Fibroblast of lung (primary cell): ENCODE measurements around the gene SRGAP1. TPM values are rescaled to one million over a fixed set of nuclear protein-coding genes. Genes with fewer than 3 reads are reported as not detected.

Experiments
- DNase-seq, 2 donors: peaks; one replicate each; pipeline versions ENCODE4 v3.0.0 to v3.0.0-alpha.2; 2010; ENCODE audit warnings: low read depth in 2 of 2
- H2AFZ ChIP-seq: 2 replicates; pipeline ENCODE4 v1.5.1; 2012; ENCODE audit warnings: low read length, control low read depth, inconsistent platforms
- H3K27ac ChIP-seq: 2 replicates; pipeline ENCODE4 v1.5.1; 2011; ENCODE audit warnings: low read length, control low read depth; ENCODE audit not compliant: insufficient read depth
- H3K27me3 ChIP-seq: 2 replicates; pipeline ENCODE4 v1.5.1; 2011; ENCODE audit warnings: mild to moderate bottlenecking, low read length; ENCODE audit not compliant: control insufficient read depth, insufficient read depth
- H3K36me3 ChIP-seq: 2 replicates; pipeline ENCODE4 v1.5.1; 2011; ENCODE audit warnings: low read length; ENCODE audit not compliant: control insufficient read depth, insufficient read depth
- H3K4me1 ChIP-seq: 2 replicates; pipeline ENCODE4 v1.5.1; 2011; ENCODE audit warnings: low read length; ENCODE audit not compliant: control insufficient read depth, insufficient read depth; ENCODE audit errors: extremely low read depth
- H3K4me2 ChIP-seq: 2 replicates; pipeline ENCODE4 v1.5.1; 2011; ENCODE audit warnings: low read length, control low read depth; ENCODE audit not compliant: insufficient read depth; ENCODE audit errors: extremely low read depth
- H3K4me3 ChIP-seq, 4 experiments: fragments of 200-600 bp in 1 of 4; sonication (generic) in 1 of 4; replicated peaks in 1 of 4; 2 replicates each; pipeline ENCODE4 v1.5.1; 2011 to 2016; ENCODE audit warnings: low read length in 4 of 4, low read depth in 3 of 4, mild to moderate bottlenecking in 3 of 4, control low read depth in 2 of 4, inconsistent platforms in 1 of 4, mixed read lengths in 1 of 4; ENCODE audit not compliant: insufficient read depth in 1 of 4; ENCODE audit errors: control extremely low read depth in 1 of 4
- H3K79me2 ChIP-seq: 2 replicates; pipeline ENCODE4 v1.5.1; 2012; ENCODE audit warnings: mild to moderate bottlenecking, low read length, inconsistent platforms; ENCODE audit not compliant: control insufficient read depth, insufficient read depth
- H3K9ac ChIP-seq: 2 replicates; pipeline ENCODE4 v1.5.1; 2011; ENCODE audit warnings: mild to moderate bottlenecking, low read length, control low read depth; ENCODE audit not compliant: insufficient read depth
- H3K9me3 ChIP-seq: 2 replicates; pipeline ENCODE4 v1.5.1; 2012; ENCODE audit warnings: low read depth, low read length; ENCODE audit not compliant: control insufficient read depth, insufficient read depth
- H4K20me1 ChIP-seq: 2 replicates; pipeline ENCODE4 v1.5.1; 2011; ENCODE audit warnings: low read length; ENCODE audit not compliant: control insufficient read depth, insufficient read depth; ENCODE audit errors: extremely low read depth
- EZH2 ChIP-seq: IDR thresholded peaks from 2 replicates; pipeline ENCODE4 v1.5.1; 2012; ENCODE audit warnings: low read length, control low read depth, mild to moderate bottlenecking; ENCODE audit errors: missing control alignments
- polyA plus RNA-seq, 2 donors: library from polyadenylated mRNA; depleted of rRNA in 1 of 2; stranded (reverse) in 1 of 2; unstranded in 1 of 2; fragments of >200 nt; gene quantifications; 2 replicates each; pipeline ENCODE4 v1.2.1, GENCODE V29; 2011 to 2012; ENCODE audit warnings: missing spikeins in 1 of 2
- total RNA-seq: library from RNA; depleted of rRNA; stranded (reverse); fragments of >200 nt; gene quantifications from 2 replicates; pipeline ENCODE4 v1.2.1, GENCODE V29; 2014
- TF ChIP-seq, protein P1 (sequence below), 2 donors: IDR thresholded peaks in 1 of 2; conservative IDR thresholded peaks in 1 of 2; 1 replicate in 1 of 2; 2 replicates in 1 of 2; pipeline ENCODE4 v1.5.1; 2011 to 2012; ENCODE audit warnings: low read length in 2 of 2, control low read depth in 1 of 2, inconsistent platforms in 1 of 2, low read depth in 1 of 2, mild to moderate bottlenecking in 1 of 2

Gene SRGAP1
- total and polyA plus RNA-seq, 2 donors (not counting 1 experiment from before 2014, with no cell fraction given), result 18.9 to 30.2 TPM

- peak; percentile 41 to 61 for DNase-seq
- Histone ChIP-seq H3K27ac (peak overlapping the region; percentile 73), H3K27me3 (no peaks in the 10 kb centered on the region), H2AFZ (peak overlapping the region; percentile 99), H3K4me2 (peak overlapping the region; percentile 49), H4K20me1 (no peaks in the 10 kb centered on the region), H3K36me3 (no peaks in the 10 kb centered on the region), H3K4me3 (peak overlapping the region; percentile 46 to 60 (median 50)), H3K79me2 (no peaks in the 10 kb centered on the region), H3K9me3 (no peaks in the 10 kb centered on the region), H3K9ac (no peak overlapping the region), H3K4me1 (peaks cover 2% of the 10 kb centered on the region)
- TF ChIP-seq, protein P1, sequence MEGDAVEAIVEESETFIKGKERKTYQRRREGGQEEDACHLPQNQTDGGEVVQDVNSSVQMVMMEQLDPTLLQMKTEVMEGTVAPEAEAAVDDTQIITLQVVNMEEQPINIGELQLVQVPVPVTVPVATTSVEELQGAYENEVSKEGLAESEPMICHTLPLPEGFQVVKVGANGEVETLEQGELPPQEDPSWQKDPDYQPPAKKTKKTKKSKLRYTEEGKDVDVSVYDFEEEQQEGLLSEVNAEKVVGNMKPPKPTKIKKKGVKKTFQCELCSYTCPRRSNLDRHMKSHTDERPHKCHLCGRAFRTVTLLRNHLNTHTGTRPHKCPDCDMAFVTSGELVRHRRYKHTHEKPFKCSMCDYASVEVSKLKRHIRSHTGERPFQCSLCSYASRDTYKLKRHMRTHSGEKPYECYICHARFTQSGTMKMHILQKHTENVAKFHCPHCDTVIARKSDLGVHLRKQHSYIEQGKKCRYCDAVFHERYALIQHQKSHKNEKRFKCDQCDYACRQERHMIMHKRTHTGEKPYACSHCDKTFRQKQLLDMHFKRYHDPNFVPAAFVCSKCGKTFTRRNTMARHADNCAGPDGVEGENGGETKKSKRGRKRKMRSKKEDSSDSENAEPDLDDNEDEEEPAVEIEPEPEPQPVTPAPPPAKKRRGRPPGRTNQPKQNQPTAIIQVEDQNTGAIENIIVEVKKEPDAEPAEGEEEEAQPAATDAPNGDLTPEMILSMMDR (conservative IDR thresholded peaks at IDR 0.05 in 1 of 2, IDR thresholded peaks at IDR 0.05 in 1 of 2; ENCODE audit: low read depth in 1 of 2, low read length in 2 of 2), result no peak
- no peak for TF ChIP-seq EZH2
Measured at GRCh38 chr12:63822352-63822751, 22.1 kb upstream of the SRGAP1 start.

- Histone ChIP-seq H3K27ac (no peak overlapping the region), H3K9ac (no peak overlapping the region), H3K27me3 (no peaks in the 10 kb centered on the region), H4K20me1 (no peaks in the 10 kb centered on the region), H3K79me2 (no peaks in the 10 kb centered on the region), H3K4me1 (peaks cover 2% of the 10 kb centered on the region), H3K9me3 (no peaks in the 10 kb centered on the region), H3K4me2 (no peak overlapping the region), H3K4me3 (no peak overlapping the region), H3K36me3 (no peaks in the 10 kb centered on the region), H2AFZ (no peak overlapping the region)
- DNase-seq, result no peak
- TF ChIP-seq EZH2, result no peak
- TF ChIP-seq, protein P1 (conservative IDR thresholded peaks at IDR 0.05 in 1 of 2, IDR thresholded peaks at IDR 0.05 in 1 of 2; ENCODE audit: low read depth in 1 of 2, low read length in 2 of 2), result no peak
Measured at GRCh38 chr12:63823040-63823439, 21.5 kb upstream of the SRGAP1 start.

DNA sequence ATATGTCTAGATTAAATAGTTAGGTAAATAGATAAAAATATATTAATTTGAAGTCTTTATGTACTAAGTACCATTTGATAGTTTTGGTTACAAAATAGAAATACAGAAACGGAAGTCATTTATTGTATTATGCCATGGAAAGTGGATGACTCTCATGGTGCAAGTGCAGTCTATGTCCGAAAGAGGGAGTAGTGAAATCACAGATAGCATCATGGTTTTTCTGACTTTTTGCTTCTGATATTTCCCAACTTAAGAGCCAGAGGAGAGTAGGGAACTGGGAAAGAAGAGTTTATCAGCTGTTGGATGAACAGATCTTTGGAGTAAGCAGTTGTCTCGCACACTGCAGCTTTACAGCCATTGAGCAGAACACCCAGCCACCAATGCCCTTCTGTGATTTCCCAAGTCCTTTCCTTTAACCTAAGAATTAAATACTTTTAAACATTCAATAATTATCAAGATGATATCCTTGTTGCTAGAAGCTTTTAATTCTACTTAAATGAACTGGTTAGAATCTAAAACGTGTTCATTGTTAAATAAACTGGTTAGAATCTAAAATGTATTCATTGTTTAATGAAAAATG, 18.4 kb upstream of the SRGAP1 start:
- H2AFZ ChIP-seq, result peak overlapping the region; percentile 46
- H3K9ac ChIP-seq, result no peak overlapping the region
- no peaks in the 10 kb centered on the region for H3K27me3 ChIP-seq
- TF ChIP-seq, protein P1 (conservative IDR thresholded peaks at IDR 0.05 in 1 of 2, IDR thresholded peaks at IDR 0.05 in 1 of 2; ENCODE audit: low read depth in 1 of 2, low read length in 2 of 2), result peak; percentile 91 to 93
- no peak for TF ChIP-seq EZH2
- H3K27ac ChIP-seq, result no peak overlapping the region
- H3K79me2 ChIP-seq, result no peaks in the 10 kb centered on the region
- H3K36me3 ChIP-seq, result no peaks in the 10 kb centered on the region
- DNase-seq, result peak; percentile 56 to 90
- no peak overlapping the region for H3K4me3 ChIP-seq
- no peak overlapping the region for H3K4me2 ChIP-seq
- H3K4me1 ChIP-seq, result peaks cover 2% of the 10 kb centered on the region
- no peaks in the 10 kb centered on the region for H4K20me1 ChIP-seq
- no peaks in the 10 kb centered on the region for H3K9me3 ChIP-seq
